Stimulated activated memory B cell treated with anti-CD40 and anti-IgM and Interleukin-4, amounts not matched to agents 10 μg/mL and 1 μg/mL and 100 μg/mL, for 72 hours (primary cell): ENCODE measurements around the gene SPINT2.
"Not testable (repeated sequence)": the region's sequence is repeated elsewhere in the genome, so short reads cannot be mapped to it uniquely, and the experiment has no call there.

Source experiments
- ATAC-seq: fragments of 150-1000 bp; cut with Tn5 transposase; 2 replicates; pipeline ENCODE4 v1.10.0; 2021
- H3K27ac Mint-ChIP-seq: one replicate; pipeline ENCODE4 v1.8.0; 2022; ENCODE audit warnings: mild to moderate bottlenecking, mixed read lengths
- H3K27me3 Mint-ChIP-seq: one replicate; pipeline ENCODE4 v1.8.0; 2022; ENCODE audit warnings: mixed read lengths
- H3K36me3 Mint-ChIP-seq: one replicate; pipeline ENCODE4 v1.8.0; 2022; ENCODE audit warnings: mixed read lengths
- H3K4me1 Mint-ChIP-seq: one replicate; pipeline ENCODE4 v1.8.0; 2022; ENCODE audit warnings: mixed read lengths
- H3K4me3 Mint-ChIP-seq: one replicate; pipeline ENCODE4 v1.8.0; 2022; ENCODE audit warnings: mild to moderate bottlenecking, moderate library complexity, mixed read lengths
- H3K9me3 Mint-ChIP-seq: one replicate; pipeline ENCODE4 v1.8.0; 2022; ENCODE audit warnings: mixed read lengths

SPINT2 gene

GRCh38 chr19:38252941-38253691, 11.3 kb upstream of the SPINT2 start:
- peaks cover 7% of the 10 kb centered on the region for H3K27me3 Mint-ChIP-seq
- peak; percentile 69 for ATAC-seq
- peaks cover 28% of the 10 kb centered on the region for H3K36me3 Mint-ChIP-seq
- peak overlapping the region; percentile 58 for H3K27ac Mint-ChIP-seq
- H3K4me3 Mint-ChIP-seq, result peak overlapping the region; percentile 39
- H3K9me3 Mint-ChIP-seq, result no peaks in the 10 kb centered on the region
- peaks cover 57% of the 10 kb centered on the region for H3K4me1 Mint-ChIP-seq

GRCh38 chr19:38253788-38254187, 10.6 kb upstream of the SPINT2 start:
- H3K27me3 Mint-ChIP-seq, result peaks cover 7% of the 10 kb centered on the region
- peaks cover 28% of the 10 kb centered on the region for H3K36me3 Mint-ChIP-seq
- peak overlapping the region; percentile 39 for H3K4me3 Mint-ChIP-seq
- peak overlapping the region; percentile 58 for H3K27ac Mint-ChIP-seq
- no peak for ATAC-seq
- H3K9me3 Mint-ChIP-seq, result no peaks in the 10 kb centered on the region
- H3K4me1 Mint-ChIP-seq, result peaks cover 57% of the 10 kb centered on the region

DNA sequence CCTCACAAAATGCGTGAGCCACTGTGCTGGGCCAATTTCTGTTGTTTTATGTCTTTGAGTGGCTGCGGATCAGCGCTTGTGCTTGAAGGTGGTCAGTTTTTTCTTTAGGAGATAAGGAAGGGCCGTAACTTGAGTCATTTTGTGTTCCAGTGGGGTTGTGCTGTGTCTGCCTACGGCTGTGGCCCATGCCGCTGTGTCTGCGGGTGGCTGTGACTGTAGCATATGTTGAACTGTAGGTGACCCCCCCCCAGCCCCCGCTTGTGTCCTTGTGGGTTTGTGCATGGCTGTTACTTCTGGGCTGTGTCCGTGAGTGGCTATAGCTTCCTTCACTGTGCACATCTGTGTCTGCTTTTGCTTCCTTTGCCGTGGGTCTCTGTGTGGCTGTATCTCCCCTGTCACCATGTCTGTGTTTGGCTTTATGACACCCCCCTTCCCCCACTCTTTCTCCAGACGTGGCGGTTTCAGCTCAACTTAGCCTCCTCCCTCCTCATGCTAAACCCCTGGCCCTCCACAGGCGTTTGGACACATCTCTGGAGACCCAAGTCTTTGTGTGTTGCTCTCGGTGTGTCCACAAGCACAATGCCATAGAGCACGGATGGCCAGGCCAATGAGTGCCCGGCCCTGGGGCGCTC, 8.9 kb upstream of the SPINT2 start:
- Mint-ChIP-seq H3K4me1 (peaks cover 64% of the 10 kb centered on the region), H3K27ac (peak overlapping the region; percentile 84), H3K4me3 (peak overlapping the region; percentile 84), H3K27me3 (peaks cover 7% of the 10 kb centered on the region), H3K9me3 (no peaks in the 10 kb centered on the region), H3K36me3 (peaks cover 25% of the 10 kb centered on the region)
- ATAC-seq, result peak; percentile 60

- H3K27me3 Mint-ChIP-seq, H3K4me3 Mint-ChIP-seq, ATAC-seq, H3K9me3 Mint-ChIP-seq, H3K36me3 Mint-ChIP-seq: not testable (repeated sequence)
- peak overlapping the region; percentile 95 for H3K27ac Mint-ChIP-seq
- peaks cover 49% of the 10 kb centered on the region for H3K4me1 Mint-ChIP-seq
Observed at GRCh38 chr19:38261942-38262341, 2.4 kb upstream of the SPINT2 start.

GRCh38 chr19:38262585-38263268, 1.6 kb upstream of the SPINT2 start:
- H3K4me1 Mint-ChIP-seq, result peaks cover 52% of the 10 kb centered on the region
- peaks cover 17% of the 10 kb centered on the region for H3K36me3 Mint-ChIP-seq
- no peaks in the 10 kb centered on the region for H3K9me3 Mint-ChIP-seq
- H3K27ac Mint-ChIP-seq, result peak overlapping the region; percentile 95
- no peaks in the 10 kb centered on the region for H3K27me3 Mint-ChIP-seq
- no peak for ATAC-seq
- no peak overlapping the region for H3K4me3 Mint-ChIP-seq

DNA sequence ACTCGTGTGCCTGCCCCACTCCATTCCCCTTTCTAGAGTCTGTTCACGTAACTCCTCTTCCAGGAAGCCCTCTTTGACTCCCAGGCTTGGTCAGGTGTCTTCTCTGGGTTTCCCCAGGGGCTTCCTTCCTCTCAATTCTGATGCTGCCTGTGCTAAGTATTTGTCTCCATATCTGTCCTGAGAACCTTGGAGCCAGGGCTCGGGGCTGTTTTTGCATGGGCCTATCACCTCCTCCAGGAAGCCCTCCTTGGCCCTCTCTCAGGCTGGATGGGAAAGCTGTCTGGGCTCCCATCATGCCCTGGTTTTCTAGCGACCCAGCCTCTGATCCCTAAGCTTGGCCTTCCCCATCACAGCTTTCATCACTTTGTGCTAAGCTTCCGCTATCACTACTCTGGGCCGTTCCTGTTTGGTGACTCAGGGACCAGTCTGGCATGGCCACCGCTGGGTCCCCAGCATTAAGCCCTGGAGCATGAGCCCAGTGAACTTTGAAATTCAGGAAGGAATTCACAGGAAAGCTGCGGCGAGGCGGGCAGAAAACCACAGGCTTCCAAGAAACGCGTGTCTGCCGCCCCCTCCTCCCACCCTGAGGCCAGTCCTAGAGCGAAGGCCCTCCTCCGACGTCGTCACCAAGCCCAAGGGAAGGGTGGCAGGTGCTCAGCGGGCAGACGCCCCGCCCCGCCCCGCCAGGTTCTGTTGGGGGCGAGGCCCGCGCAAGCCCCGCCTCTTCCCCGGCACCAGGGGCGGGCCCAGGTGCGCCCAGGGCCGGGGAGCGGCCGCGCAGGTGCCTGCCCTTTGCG, 486 bp upstream of the SPINT2 start:
- Mint-ChIP-seq H3K27me3 (no peaks in the 10 kb centered on the region), H3K36me3 (peaks cover 21% of the 10 kb centered on the region), H3K9me3 (no peaks in the 10 kb centered on the region), H3K4me3 (peak overlapping the region; percentile 89), H3K27ac (peak overlapping the region; percentile 95), H3K4me1 (peaks cover 63% of the 10 kb centered on the region)
- peak; percentile 93 for ATAC-seq

DNA sequence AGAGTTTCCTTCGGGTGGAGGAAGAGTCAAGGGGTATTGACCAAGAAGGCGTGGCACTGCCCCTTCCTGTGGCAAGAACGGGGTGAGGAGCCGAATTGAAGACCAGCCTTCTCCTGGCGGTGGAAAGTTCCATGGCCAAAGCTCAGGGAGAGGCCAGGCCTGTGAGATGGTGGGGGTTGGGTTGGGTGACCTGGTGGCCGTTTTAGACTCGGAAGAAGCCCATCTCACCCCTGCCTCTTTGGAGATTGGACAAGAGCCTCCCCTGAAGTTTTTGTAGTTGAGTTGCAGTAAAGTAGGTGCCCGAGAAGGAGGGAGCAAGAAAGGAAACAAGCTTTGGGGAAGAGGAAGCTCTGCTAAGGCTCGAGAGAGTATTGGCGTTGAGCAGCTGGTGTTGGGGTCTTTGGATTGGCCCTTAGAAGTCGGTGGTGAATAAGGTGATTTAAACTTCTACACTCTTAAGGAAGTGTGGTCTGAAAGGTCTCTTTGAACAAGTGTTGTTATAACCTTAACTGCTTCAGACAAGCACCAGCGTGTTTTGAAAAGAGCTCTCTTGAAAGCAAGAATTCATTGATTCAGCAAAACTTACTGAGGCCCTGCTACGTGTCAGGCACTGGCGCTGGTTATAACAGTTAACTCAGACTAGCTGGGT, 964 bp downstream of the SPINT2 start:
- H3K36me3 Mint-ChIP-seq, result peaks cover 26% of the 10 kb centered on the region
- no peak for ATAC-seq

DNA sequence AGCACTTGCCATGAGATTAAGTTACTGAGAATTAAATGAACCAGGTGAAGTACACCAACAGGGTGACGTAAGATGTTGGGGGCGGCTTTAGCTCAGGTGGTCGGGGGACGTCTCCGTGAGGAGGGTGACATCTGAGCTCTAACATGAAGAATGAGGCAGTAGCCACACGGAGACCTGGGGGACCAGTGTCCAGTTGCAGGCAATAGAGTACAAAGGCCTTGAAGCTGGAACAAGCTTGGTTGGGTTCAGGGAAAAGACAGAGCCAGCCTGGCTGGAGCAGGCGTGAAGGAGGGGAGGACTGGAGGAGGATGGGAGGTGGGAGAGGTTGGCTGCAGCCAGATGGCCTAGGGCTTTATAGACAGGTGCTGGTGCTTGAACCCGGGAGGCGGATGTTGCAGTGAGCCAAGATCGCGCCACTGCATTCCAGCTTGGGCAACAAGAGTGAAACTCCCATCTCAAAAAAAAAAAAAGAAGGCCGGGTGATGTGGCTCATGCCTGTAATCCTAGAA, 1.6 kb downstream of the SPINT2 start:
- Mint-ChIP-seq H3K9me3 (no peaks in the 10 kb centered on the region), H3K27ac (peak overlapping the region; percentile 95), H3K27me3 (no peaks in the 10 kb centered on the region), H3K4me1 (peaks cover 75% of the 10 kb centered on the region), H3K36me3 (peaks cover 32% of the 10 kb centered on the region), H3K4me3 (peak overlapping the region; percentile 89)
- ATAC-seq, result no peak

More for the DNA sequence above, 964 bp downstream of the SPINT2 start:
- no peaks in the 10 kb centered on the region for H3K9me3 Mint-ChIP-seq
- H3K27me3 Mint-ChIP-seq, result no peaks in the 10 kb centered on the region
- peak overlapping the region; percentile 95 for H3K27ac Mint-ChIP-seq
- peaks cover 69% of the 10 kb centered on the region for H3K4me1 Mint-ChIP-seq
- peak overlapping the region; percentile 89 for H3K4me3 Mint-ChIP-seq

- H3K9me3 Mint-ChIP-seq, result no peaks in the 10 kb centered on the region
- H3K36me3 Mint-ChIP-seq, result peaks cover 36% of the 10 kb centered on the region
- peaks cover 80% of the 10 kb centered on the region for H3K4me1 Mint-ChIP-seq
- no peak for ATAC-seq
- H3K27ac Mint-ChIP-seq, result peak overlapping the region; percentile 37
- H3K4me3 Mint-ChIP-seq, result peak overlapping the region; percentile 68
- H3K27me3 Mint-ChIP-seq, result no peaks in the 10 kb centered on the region
Observed at GRCh38 chr19:38266981-38267597, 2.7 kb downstream of the SPINT2 start.

- no peaks in the 10 kb centered on the region for H3K9me3 Mint-ChIP-seq
- ATAC-seq, result no peak
- peaks cover 82% of the 10 kb centered on the region for H3K4me1 Mint-ChIP-seq
- peaks cover 40% of the 10 kb centered on the region for H3K36me3 Mint-ChIP-seq
- peak overlapping the region; percentile 37 for H3K27ac Mint-ChIP-seq
- H3K4me3 Mint-ChIP-seq, result peak overlapping the region; percentile 68
- H3K27me3 Mint-ChIP-seq, result no peaks in the 10 kb centered on the region
Observed at GRCh38 chr19:38267761-38268483, 3.5 kb downstream of the SPINT2 start.

GRCh38 chr19:38268539-38268938, 4.2 kb downstream of the SPINT2 start:
- Mint-ChIP-seq H3K4me1 (peaks cover 80% of the 10 kb centered on the region), H3K27ac (peak overlapping the region; percentile 37), H3K36me3 (peaks cover 43% of the 10 kb centered on the region), H3K9me3 (no peaks in the 10 kb centered on the region), H3K4me3 (peak overlapping the region; percentile 68), H3K27me3 (no peaks in the 10 kb centered on the region)
- ATAC-seq, result no peak

- Mint-ChIP-seq H3K27me3 (no peaks in the 10 kb centered on the region), H3K36me3 (peaks cover 53% of the 10 kb centered on the region), H3K4me1 (peaks cover 68% of the 10 kb centered on the region), H3K27ac (peak overlapping the region; percentile 35), H3K9me3 (no peaks in the 10 kb centered on the region), H3K4me3 (no peak overlapping the region)
- no peak for ATAC-seq
Observed at GRCh38 chr19:38270587-38271167, 6.3 kb downstream of the SPINT2 start.

DNA sequence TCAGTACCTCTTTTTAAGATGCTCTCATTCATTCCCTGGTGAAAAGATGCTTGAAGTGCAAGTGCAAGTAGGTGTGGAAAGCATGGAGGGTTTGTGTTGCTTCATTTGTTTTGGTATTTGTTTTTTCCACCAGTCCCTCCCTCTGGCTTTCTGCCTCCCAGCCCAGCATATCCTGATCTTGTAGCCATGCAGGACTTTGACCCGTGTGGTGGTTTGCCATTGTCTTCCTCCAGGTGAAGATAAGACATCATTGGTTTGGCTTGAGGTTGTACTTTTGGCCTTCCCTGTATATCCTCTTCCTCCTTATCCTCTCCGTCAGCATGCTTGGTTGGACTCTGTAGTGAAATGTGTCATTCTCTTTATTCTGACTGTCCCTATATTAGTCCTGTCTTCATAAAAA, 9.1 kb downstream of the SPINT2 start:
- H3K27me3 Mint-ChIP-seq, result no peaks in the 10 kb centered on the region
- H3K4me1 Mint-ChIP-seq, result peaks cover 40% of the 10 kb centered on the region
- no peak overlapping the region for H3K4me3 Mint-ChIP-seq
- no peak for ATAC-seq
- no peak overlapping the region for H3K27ac Mint-ChIP-seq
- no peaks in the 10 kb centered on the region for H3K9me3 Mint-ChIP-seq
- peaks cover 34% of the 10 kb centered on the region for H3K36me3 Mint-ChIP-seq
